ENCODE measurements around the gene DNM2.

The DNM2 gene

DNA sequence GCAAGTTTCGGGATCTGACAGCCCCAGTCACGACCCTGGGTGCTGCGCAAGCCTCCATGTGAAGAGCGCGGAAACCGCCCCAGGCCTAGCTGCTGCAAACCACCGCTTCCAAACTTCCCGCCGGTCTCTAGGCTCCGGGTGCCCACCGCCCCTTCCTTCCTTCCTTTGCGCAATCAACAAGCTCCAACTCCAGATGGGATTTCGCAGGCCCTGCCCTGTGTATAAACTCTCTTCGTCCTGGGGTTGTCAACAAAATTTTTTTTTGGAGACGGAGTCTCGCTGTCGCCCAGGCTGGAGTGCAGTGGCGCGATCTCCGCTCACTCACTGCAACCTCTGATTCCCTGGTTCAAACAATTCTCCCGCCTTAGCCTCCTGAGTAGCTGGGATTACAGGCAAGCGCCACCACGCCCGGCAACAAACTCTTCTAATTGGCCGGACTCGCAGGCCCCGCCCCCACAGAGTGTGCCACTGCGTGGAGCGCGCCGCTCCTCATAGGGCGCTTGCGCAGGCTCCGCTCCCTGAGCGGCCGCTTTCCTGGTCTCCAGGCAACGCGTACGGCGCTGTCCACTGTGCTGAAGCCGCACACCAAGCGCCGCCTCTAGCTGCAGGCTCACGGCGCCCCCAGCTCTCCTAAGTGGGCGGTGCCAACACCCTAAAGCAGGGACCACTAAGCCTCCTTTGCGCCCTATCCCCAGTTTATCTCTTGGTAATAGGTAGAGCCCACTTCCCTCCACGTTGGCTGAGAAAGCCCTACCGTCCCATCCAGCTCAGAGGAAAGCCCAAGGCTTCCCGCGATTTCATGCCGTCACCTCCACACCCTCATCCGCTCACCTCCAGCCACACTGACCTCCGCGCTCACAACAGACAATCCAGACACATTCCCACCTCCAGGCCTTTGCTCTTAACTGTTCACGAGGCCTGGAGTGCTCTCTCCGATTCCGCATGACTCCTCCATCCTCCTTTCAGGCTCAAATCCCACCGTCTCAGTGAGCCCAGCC is 22.2 kb upstream of the DNM2 start:
- peak overlapping the region; percentile 62 to 78 for H3K27ac Mint-ChIP-seq

DNA sequence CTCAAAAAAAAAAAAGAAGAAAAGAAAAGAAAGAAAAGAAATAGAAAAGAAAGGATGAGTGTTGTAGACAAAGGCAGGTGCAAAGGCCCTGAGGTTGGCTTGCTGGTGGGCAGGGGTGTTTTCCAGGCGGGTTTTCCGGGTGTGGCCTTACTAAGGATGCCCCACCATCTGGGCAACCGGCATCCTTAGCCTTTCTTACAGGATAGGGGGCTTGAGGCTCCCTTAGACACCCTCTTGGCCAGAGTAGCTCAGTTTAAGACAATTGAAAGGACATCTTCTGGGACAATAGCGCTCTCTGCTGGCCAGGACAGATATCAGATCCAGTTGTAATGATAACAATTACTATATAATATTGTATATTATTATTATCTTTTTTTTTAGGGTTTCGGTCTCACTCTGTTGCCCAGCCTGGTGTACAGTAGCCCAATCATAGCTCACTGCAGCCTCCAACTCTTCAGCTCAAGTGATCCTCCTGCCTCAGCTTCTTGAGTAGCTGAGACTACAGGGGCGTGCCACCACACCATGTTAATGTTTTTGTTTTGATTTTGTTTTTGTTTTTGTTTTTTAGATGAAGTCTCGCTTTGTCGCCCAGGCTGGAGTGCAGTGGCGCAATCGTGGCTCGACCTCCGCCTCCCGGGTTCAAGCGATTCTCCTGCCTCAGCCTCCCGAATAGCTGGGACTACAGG is 18.1 kb upstream of the DNM2 start:
- Mint-ChIP-seq H3K4me3 (no peak overlapping the region), H3K27ac (no peak overlapping the region), H3K27me3 (peaks cover 6 to 9% of the 10 kb centered on the region in 2 donors), H3K4me1 (ENCODE audit: low read depth in 2 of 2) (peaks cover 24 to 25% of the 10 kb centered on the region in 2 donors), H3K9me3 (no peaks in the 10 kb centered on the region), H3K36me3 (ENCODE audit: insufficient read depth) (peaks cover 11% of the 10 kb centered on the region)
- DNase-seq (peak; percentile 64 to 74 (median 73)), ATAC-seq (replicated peaks) (peak; percentile 14)

More for the DNA sequence above, 22.2 kb upstream of the DNM2 start:
- H3K27me3 Mint-ChIP-seq = peaks cover 6 to 9% of the 10 kb centered on the region in 2 donors
- H3K4me1 Mint-ChIP-seq (ENCODE audit: low read depth in 2 of 2) = peaks cover 13 to 19% of the 10 kb centered on the region in 2 donors
- ATAC-seq (replicated peaks) (peak; percentile 97), DNase-seq (peak; percentile 79 to 83 (median 83))
- H3K9me3 Mint-ChIP-seq = no peaks in the 10 kb centered on the region
- H3K36me3 Mint-ChIP-seq (ENCODE audit: insufficient read depth) = peaks cover 33% of the 10 kb centered on the region
- peak overlapping the region; percentile 87 to 92 for H3K4me3 Mint-ChIP-seq

DNA sequence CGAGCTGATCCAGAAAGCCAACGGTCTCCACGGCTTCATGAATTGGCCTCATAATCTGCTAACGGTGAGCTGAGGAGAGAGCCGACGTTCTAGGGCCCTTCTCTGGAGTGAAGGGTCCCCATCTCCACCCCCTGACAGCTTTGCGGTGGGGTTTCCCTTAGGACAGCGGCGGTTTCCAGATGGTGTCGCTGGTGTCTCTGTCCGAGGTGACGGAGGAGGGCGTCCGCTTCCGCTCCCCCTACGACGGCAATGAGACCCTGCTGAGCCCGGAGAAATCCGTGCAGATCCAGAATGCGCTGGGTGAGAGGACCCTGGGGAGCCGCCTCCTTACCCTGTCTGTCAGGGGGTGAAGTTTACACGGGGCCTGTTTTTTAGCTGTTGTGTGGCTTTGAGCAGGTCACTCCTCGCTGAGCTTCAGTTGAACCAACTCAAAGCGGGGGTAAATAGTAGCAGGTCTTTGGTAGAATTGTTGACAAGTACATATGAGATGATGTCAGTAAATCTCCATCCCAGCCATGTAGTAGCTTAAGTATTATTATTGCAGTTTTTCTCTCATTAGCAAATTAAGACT is 15.8 kb upstream of the DNM2 start:
- Mint-ChIP-seq H3K27ac (peak overlapping the region; percentile 60 to 85), H3K36me3 (ENCODE audit: insufficient read depth) (peaks cover 2% of the 10 kb centered on the region), H3K9me3 (no peaks in the 10 kb centered on the region), H3K4me1 (ENCODE audit: low read depth in 2 of 2) (peaks cover 12 to 16% of the 10 kb centered on the region in 2 donors), H3K4me3 (peak overlapping the region; percentile 88 to 89), H3K27me3 (no peaks in the 10 kb centered on the region)
- no peak for DNase-seq
- ATAC-seq (replicated peaks) = peak; percentile 5

DNA sequence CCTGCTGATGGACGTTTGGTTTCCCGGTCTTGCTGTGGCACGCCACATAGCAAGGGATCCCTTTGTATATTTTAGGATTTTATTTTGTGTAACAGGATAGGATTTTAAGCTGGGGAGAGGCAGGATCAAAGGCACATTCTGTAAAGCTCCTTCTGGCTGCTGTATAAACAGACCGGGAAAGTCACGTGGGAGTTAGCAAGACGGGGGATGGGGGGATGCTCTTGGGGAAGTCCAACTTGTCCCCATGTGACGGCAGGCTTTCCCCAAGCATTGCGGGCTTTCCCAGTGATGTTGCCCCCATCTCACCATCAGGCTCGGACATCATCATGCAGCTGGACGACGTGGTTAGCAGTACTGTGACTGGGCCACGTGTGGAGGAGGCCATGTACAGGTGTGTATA is 10.9 kb upstream of the DNM2 start:
- no peak for ATAC-seq (replicated peaks)
- no peak for DNase-seq
- Mint-ChIP-seq H3K4me1 (ENCODE audit: low read depth in 2 of 2) (peaks cover 2 to 7% of the 10 kb centered on the region in 2 donors), H3K27ac (no peak overlapping the region), H3K27me3 (no peaks in the 10 kb centered on the region), H3K9me3 (no peaks in the 10 kb centered on the region), H3K36me3 (ENCODE audit: insufficient read depth) (no peaks in the 10 kb centered on the region), H3K4me3 (no peak overlapping the region)

DNA sequence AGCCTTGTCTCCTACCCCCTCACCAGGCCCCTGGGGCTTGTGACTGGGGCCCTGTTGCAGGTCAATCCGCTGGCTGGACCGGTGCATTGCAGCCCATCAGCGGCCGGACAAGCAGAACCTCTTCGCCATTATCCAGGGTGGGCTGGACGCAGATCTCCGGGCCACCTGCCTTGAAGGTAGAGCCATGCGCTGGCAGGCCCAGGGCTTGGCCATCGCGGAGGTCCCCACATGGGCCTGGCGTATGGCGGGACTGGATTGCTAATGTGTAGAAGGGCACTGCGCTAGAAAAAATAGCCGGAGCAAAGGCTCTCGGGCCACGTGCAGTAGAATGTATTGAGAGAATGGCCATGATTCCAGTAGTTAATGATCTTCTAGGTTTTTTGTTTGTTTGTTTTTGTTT is 10.4 kb upstream of the DNM2 start:
- H3K27me3 Mint-ChIP-seq = no peaks in the 10 kb centered on the region
- no peaks in the 10 kb centered on the region for H3K36me3 Mint-ChIP-seq (ENCODE audit: insufficient read depth)
- H3K4me3 Mint-ChIP-seq = no peak overlapping the region
- H3K9me3 Mint-ChIP-seq = no peaks in the 10 kb centered on the region
- H3K4me1 Mint-ChIP-seq (ENCODE audit: low read depth in 2 of 2) = peaks cover 0 to 4% of the 10 kb centered on the region in 2 donors
- DNase-seq (no peak), ATAC-seq (replicated peaks) (no peak)
- no peak overlapping the region for H3K27ac Mint-ChIP-seq

DNA sequence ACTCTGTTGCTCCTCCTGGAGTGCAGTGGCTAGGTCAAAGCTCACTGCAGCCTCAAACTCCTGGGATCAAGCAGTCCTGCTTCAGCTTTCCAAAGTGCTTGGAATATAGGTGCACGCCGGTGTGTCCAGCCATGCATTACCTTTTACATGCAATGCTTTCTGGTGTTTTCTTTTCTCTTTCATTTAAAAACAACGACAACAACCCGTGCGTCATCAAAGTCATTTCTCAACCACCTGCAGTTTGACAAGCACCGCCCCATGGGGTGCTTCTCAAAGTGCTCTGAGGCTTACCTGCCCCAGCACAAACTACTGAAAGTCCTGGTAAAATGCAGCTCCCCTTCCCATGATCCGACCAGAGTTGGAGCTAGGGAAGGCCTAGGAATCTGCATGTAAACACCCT is 9.6 kb upstream of the DNM2 start:
- Mint-ChIP-seq H3K27me3 (no peaks in the 10 kb centered on the region), H3K36me3 (ENCODE audit: insufficient read depth) (no peaks in the 10 kb centered on the region), H3K4me3 (no peak overlapping the region), H3K4me1 (ENCODE audit: low read depth in 2 of 2) (peaks cover 0 to 4% of the 10 kb centered on the region in 2 donors), H3K9me3 (no peaks in the 10 kb centered on the region), H3K27ac (no peak overlapping the region)
- DNase-seq = no peak
- no peak for ATAC-seq (replicated peaks)

DNA sequence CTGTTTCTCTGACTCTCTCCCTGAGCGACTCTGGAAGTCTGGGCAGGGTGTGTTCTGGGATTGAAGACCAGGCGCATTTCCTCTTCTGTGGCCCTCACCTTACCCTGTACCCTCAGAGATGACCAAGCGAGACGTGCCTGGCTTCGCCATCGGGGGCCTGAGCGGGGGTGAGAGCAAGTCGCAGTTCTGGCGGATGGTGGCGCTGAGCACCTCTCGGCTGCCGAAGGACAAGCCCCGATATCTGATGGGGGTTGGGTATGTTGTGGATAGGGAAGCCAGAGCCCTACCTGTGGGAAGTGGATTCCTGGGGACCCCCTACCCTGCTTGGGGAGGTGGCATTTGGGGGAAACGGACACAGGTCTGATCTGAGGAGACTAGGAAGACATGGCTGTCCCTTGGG is 5.8 kb upstream of the DNM2 start:
- H3K9me3 Mint-ChIP-seq = no peaks in the 10 kb centered on the region
- H3K4me1 Mint-ChIP-seq (ENCODE audit: low read depth in 2 of 2) = peaks cover 3% of the 10 kb centered on the region in 2 donors
- DNase-seq = no peak
- H3K36me3 Mint-ChIP-seq (ENCODE audit: insufficient read depth) = peaks cover 11% of the 10 kb centered on the region
- H3K4me3 Mint-ChIP-seq = no peak overlapping the region
- no peak for ATAC-seq (replicated peaks)
- H3K27ac Mint-ChIP-seq = no peak overlapping the region
- no peaks in the 10 kb centered on the region for H3K27me3 Mint-ChIP-seq

DNA sequence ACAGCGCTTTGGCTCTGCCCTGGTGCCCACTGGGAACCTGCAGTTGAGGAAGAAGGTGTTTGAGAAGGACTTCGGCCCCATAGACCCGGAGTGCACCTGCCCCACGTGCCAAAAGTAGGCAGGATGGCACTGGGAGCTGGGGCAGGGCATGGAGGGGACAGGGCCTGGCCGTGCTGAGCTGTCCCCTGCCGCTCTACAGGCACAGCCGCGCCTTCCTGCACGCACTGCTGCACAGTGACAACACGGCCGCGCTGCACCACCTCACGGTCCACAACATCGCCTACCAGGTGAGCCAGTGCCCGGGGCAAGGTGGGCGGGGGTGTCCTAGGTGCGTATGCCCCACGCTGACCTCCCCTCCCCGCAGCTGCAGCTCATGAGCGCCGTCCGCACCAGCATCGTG is 5.1 kb upstream of the DNM2 start:
- Mint-ChIP-seq H3K4me1 (ENCODE audit: low read depth in 2 of 2) (peaks cover 6 to 7% of the 10 kb centered on the region in 2 donors), H3K9me3 (no peaks in the 10 kb centered on the region), H3K36me3 (ENCODE audit: insufficient read depth) (peaks cover 18% of the 10 kb centered on the region), H3K27me3 (no peaks in the 10 kb centered on the region), H3K4me3 (no peak overlapping the region), H3K27ac (no peak overlapping the region)
- no peak for DNase-seq
- ATAC-seq (replicated peaks) = no peak

DNA sequence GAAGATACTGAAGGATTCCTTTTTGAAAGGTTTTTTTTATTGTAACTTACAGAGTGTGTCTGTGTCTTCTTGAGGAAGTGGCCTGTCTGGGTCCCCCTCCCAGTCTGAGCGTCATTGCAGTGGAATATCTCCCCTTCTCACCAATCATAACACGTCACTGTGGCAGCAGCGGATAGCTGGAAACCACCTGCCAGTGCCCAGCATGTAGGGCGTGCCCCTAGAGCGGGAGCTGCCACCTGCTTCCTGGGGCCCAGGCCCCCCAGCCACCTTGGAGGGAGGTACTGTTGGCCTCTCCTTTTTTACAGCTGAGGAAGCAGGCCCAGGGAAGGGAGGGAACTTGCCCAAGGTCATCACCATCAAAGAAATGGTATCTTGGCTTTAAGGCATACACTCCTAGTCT is 4.6 kb upstream of the DNM2 start:
- Mint-ChIP-seq H3K9me3 (no peaks in the 10 kb centered on the region), H3K27me3 (no peaks in the 10 kb centered on the region), H3K27ac (no peak overlapping the region), H3K4me1 (ENCODE audit: low read depth in 2 of 2) (peaks cover 6 to 7% of the 10 kb centered on the region in 2 donors), H3K4me3 (no peak overlapping the region), H3K36me3 (ENCODE audit: insufficient read depth) (peaks cover 20% of the 10 kb centered on the region)
- no peak for ATAC-seq (replicated peaks)
- no peak for DNase-seq

DNA sequence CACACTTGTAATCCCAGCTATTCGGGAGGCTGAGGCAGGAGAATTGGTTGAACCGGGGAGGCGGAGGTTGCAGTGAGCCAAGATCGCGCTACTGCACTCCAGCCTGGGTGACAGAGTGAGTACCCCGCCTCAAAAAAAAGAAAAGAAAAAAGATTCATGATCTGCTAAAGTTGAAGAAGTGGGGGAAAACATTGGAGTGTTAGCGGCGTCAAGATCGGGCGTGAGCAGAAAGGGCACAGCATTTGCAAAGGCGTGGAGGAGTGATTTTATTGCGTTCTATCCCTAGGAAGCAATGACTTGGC is 874 bp upstream of the DNM2 start:
- H3K4me3 Mint-ChIP-seq = peak overlapping the region; percentile 98
- peaks cover 20% of the 10 kb centered on the region for H3K36me3 Mint-ChIP-seq (ENCODE audit: insufficient read depth)
- peaks cover 32 to 35% of the 10 kb centered on the region in 2 donors for H3K4me1 Mint-ChIP-seq (ENCODE audit: low read depth in 2 of 2)
- DNase-seq (no peak), ATAC-seq (replicated peaks) (no peak)
- H3K27me3 Mint-ChIP-seq = no peaks in the 10 kb centered on the region
- peak overlapping the region; percentile 75 to 76 for H3K27ac Mint-ChIP-seq
- H3K9me3 Mint-ChIP-seq = no peaks in the 10 kb centered on the region

DNA sequence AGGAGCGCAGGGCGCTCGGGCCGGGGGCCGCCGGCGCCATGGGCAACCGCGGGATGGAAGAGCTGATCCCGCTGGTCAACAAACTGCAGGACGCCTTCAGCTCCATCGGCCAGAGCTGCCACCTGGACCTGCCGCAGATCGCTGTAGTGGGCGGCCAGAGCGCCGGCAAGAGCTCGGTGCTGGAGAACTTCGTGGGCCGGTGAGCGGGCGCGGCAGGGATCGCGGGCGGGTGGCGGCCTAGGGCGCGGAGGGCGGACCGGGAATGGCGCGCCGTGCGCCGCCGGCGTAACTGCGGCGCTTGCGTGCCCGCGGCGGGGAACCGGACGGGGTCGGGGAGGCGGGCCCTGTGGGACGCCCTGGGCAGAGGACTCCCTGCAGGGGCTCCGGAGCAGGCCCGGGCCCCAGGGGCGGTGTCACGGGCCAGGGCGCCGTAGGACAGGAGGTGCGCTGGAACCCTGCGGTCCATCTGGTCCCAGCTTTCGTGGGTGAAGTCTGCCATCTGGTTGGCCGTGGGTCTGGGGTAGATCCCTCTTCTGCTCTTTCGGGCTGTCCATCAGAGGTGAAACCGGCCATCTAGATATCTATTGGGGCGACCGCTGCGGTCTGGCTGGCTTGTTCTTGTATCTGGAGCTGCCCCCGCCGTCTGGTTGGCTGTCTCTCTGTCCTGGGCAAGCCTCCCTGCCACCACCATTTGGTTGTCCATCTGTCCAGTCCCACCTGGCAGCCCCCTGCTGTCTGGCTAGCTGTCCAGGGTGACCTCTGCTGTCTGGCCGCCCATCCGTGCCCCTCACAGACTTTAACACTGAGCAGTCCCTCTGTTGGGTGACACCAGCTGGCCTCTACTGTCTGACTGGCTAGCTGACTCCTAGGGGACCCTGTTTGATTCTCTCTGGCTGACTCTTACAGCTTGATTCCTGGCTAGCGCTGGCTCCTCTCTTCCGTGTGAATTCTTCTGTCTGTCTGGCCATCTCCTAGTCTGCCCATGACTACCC is 622 bp downstream of the DNM2 start:
- peak; percentile 11 for ATAC-seq (replicated peaks)
- no peaks in the 10 kb centered on the region for H3K27me3 Mint-ChIP-seq
- H3K9me3 Mint-ChIP-seq = no peaks in the 10 kb centered on the region
- H3K4me1 Mint-ChIP-seq (ENCODE audit: low read depth in 2 of 2) = peaks cover 38 to 42% of the 10 kb centered on the region in 2 donors
- H3K36me3 Mint-ChIP-seq (ENCODE audit: insufficient read depth) = peaks cover 30% of the 10 kb centered on the region
- peak; percentile 32 to 37 (median 36) for DNase-seq
- H3K27ac Mint-ChIP-seq = peak overlapping the region; percentile 94 to 95
- H3K4me3 Mint-ChIP-seq = peak overlapping the region; percentile 98

DNA sequence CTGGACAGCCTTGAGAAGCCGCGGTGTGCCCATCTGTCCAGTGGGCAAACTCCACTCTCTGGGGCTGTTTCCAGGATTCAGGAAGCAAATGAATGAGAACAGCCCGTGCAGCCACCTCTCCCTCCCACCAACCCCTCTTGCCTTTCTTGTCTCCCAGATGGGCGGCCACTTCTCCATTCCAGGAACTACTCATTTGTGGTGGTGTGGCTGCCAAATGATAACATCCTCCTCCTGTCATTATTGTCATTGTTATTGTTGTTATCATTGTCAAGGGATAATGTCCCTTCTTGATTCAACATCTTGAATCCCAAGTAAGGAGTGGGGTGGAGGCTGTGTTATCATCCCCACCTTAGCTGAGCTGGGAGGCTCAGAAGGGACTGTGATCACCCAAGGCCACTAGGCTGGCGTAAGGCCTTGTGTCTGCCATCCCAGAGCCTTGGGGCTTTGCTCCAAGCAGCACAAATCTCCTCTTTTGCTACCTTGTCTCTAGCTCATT is 1.6 kb downstream of the DNM2 start:
- peak overlapping the region; percentile 98 for H3K4me3 Mint-ChIP-seq
- peaks cover 25% of the 10 kb centered on the region for H3K36me3 Mint-ChIP-seq (ENCODE audit: insufficient read depth)
- no peak for DNase-seq
- H3K9me3 Mint-ChIP-seq = no peaks in the 10 kb centered on the region
- no peak for ATAC-seq (replicated peaks)
- H3K4me1 Mint-ChIP-seq (ENCODE audit: low read depth in 2 of 2) = peaks cover 46 to 53% of the 10 kb centered on the region in 2 donors
- H3K27ac Mint-ChIP-seq = peak overlapping the region; percentile 94 to 95
- no peaks in the 10 kb centered on the region for H3K27me3 Mint-ChIP-seq

Data from effector memory CD8-positive, alpha-beta T cell (primary cell).